SJSA1 (cell line): ENCODE data around the gene OR2A7. TPM values are rescaled to one million over a fixed set of nuclear protein-coding genes. Genes with fewer than 3 reads are reported as not detected.
"Not testable (repeated sequence)": the region's sequence is repeated elsewhere in the genome, so short reads cannot be mapped to it uniquely, and the experiment has no call there.

Source experiments
- DNase-seq, 2 experiments: peaks; one replicate each; pipeline ENCODE4 v3.0.0-alpha.2; 2015 to 2020; ENCODE audit warnings: low spot score in 2 of 2, low read depth in 1 of 2
- H3K27ac ChIP-seq: fragments of 250-450 bp; sonication (Bioruptor Pico); 2 replicates; pipeline ENCODE4 v1.5.1; 2020; ENCODE audit warnings: mild to moderate bottlenecking, moderate library complexity
- H3K27me3 ChIP-seq: fragments of 250-450 bp; sonication (Bioruptor Pico); replicated peaks from 2 replicates; pipeline ENCODE4 v1.5.1; 2020; ENCODE audit warnings: mild to moderate bottlenecking, moderate library complexity
- H3K36me3 ChIP-seq: fragments of 250-450 bp; sonication (Bioruptor Pico); 2 replicates; pipeline ENCODE4 v1.5.1; 2020; ENCODE audit warnings: mild to moderate bottlenecking
- H3K4me1 ChIP-seq: fragments of 250-450 bp; sonication (Bioruptor Pico); replicated peaks from 2 replicates; pipeline ENCODE4 v1.6.1; 2021; ENCODE audit warnings: mild to moderate bottlenecking
- H3K4me3 ChIP-seq: fragments of 250-450 bp; sonication (Bioruptor Pico); 2 replicates; pipeline ENCODE4 v1.5.1; 2020; ENCODE audit warnings: mild to moderate bottlenecking
- H3K9me3 ChIP-seq: fragments of 250-450 bp; sonication (Bioruptor Pico); replicated peaks from 2 replicates; pipeline ENCODE4 v1.5.1; 2020; ENCODE audit warnings: mild to moderate bottlenecking
- total RNA-seq: library from RNA; depleted of rRNA; stranded (reverse); fragments of >200 nt; shearing (Covaris generic); gene quantifications from 2 replicates; pipeline ENCODE4 v1.2.3, GENCODE V29; 2014

Gene OR2A7
- total RNA-seq, 1 experiment from 2014 or later: not detected

DNA sequence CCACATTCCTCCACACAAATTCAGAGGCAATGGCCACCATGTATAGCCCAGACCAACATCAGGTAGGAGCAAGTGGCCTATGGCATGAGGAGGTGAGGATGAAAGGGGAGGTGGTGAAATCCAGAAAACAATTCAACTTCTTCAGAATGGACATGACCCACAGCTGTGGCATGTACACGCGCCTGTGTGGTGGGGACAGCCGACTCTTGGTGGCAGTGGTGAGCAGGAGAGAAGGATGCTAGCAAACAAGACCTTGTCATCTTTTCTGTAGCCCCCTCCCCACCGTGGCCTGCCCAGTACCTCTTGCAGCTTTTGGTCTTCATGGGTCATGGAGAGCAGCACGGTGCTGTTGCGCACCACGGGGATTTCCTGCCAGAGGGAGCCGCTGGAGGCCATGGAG, 17.4 kb upstream of the OR2A7 start:
- not testable (repeated sequence) for H3K4me1 ChIP-seq, H3K27ac ChIP-seq, H3K27me3 ChIP-seq, H3K36me3 ChIP-seq, H3K9me3 ChIP-seq, H3K4me3 ChIP-seq, DNase-seq

DNA sequence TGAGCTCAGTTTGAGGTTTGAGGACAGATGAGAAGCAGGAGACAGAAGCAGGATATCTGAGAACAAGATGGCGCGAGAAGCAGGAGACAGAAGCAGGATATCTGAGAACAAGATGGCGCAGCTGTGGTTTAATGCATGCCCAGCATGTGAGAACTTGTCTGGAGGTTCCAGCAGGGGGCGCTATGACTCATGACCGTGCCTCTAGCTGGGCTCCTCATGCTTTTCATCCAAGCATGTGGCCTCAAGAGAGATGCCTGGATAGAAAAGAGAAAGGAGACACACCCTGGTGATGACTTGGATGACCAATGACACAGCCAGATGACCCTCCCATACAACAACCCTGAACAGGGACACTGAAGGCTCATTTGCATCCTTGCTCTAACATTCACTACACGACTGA, 15.4 kb upstream of the OR2A7 start:
- not testable (repeated sequence) for H3K4me1 ChIP-seq, DNase-seq, H3K36me3 ChIP-seq, H3K27ac ChIP-seq, H3K4me3 ChIP-seq, H3K27me3 ChIP-seq, H3K9me3 ChIP-seq

DNA sequence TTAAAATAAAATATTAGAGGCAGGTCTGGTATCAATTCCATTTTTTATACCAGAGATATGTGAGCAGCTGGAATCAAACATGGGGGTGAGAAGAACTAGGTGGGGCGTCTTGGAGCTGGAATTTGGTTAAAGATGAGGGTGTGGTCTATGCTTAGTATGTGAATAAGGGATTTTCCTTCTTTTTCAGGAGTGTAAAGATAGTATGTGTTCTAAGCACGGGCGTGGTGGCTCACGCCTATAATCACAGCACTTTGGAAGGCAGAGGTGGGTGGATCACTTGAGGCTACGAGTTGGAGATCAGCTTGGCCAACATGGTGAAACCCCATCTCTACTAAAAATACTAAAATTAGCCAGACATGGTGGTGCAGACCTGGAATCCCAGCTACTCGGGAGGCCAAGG, 10.7 kb upstream of the OR2A7 start:
- not testable (repeated sequence) for H3K4me1 ChIP-seq, H3K36me3 ChIP-seq, H3K27me3 ChIP-seq, H3K27ac ChIP-seq, H3K4me3 ChIP-seq, H3K9me3 ChIP-seq, DNase-seq

DNA sequence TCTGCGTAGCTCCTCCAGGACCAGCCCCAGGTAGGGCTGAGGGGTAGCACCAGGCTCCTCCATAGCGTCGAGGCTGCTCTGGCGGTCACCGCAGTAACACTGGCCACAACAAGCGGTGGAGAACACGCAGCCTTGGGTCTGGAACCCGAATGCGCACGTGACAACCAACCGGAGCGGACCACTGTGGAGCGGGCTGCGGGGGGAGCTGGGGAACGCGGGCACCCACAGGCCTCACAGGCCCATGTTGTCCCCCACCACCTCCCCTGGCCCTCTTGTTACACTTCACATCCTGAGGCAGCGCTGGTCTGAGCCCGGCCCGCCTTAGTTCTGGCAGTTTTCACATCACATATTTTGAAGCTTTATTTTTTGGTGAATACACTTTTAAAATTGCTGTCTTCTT, 4.6 kb upstream of the OR2A7 start, which contains the start of gene CTAGE8:
TSS of gene CTAGE8 (minus strand) at position 101 of the 400 bp plus-strand sequence. CDS start at position 63, 38 bp downstream.
- not testable (repeated sequence) for H3K4me3 ChIP-seq, H3K27me3 ChIP-seq, H3K36me3 ChIP-seq, DNase-seq, H3K4me1 ChIP-seq, H3K9me3 ChIP-seq, H3K27ac ChIP-seq

DNA sequence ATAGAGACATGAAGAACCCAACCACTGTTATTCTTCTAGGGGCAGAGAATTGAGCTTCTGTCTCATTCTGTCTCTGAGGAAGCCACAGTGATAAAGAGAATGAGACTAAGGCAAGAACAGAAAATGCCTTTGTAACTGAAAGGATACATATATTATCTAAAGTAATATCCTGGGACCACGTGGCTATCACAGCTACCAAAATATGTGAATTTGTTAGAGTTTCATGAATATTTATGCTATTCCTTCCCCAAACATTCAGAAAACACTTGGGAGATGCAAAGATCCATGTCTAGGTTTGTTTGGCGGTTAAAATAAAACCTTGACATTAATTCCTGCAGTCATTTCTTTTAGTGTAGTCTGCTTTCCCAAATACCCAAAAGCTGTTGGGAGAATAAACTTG, 2.5 kb downstream of the OR2A7 start:
- H3K36me3 ChIP-seq, H3K27ac ChIP-seq, H3K4me3 ChIP-seq, DNase-seq, H3K4me1 ChIP-seq, H3K27me3 ChIP-seq, H3K9me3 ChIP-seq: not testable (repeated sequence)

DNA sequence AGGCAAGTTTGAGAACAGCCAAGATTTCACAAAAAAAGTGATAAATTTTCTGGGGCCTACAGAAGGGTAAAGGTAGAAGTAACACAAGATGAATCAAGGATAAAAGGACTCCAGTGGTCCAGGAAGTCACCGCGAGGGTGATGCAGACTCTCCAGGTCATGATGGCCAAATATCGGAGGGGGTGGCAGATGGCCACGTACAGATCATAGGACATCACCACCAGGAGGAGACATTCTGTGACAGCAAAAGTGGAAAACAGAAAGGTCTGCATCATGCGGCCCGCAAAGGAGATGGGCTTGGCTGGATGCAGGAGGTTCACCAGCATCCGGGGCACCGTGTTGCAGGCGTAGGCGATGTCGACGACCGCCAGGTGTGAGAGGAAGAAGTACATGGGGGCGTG, 5.5 kb downstream of the OR2A7 start:
- not testable (repeated sequence) for H3K27ac ChIP-seq, H3K9me3 ChIP-seq, H3K36me3 ChIP-seq, H3K4me1 ChIP-seq, H3K4me3 ChIP-seq, H3K27me3 ChIP-seq, DNase-seq

DNA sequence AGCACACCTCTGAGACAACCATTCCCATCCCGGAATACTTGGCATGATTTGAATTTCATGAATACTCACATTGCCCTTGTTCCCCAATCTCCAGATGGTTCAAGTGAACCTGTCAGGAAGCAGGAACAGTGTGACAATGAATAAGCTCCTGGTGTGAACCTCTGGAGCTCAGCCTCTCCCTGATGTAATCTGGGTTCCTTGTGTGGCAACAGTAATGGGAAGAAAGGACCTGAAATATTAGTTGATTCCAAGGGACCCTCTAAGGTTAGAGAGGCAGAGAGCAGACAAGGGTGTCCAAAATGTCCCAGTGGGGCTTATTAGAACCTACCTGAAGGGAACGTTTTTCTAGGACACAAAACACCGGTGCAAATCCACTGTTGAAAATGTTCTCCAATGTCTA, 8.5 kb downstream of the OR2A7 start:
- Histone ChIP-seq H3K4me1 (no peaks in the 10 kb centered on the region), H3K9me3 (no peaks in the 10 kb centered on the region), H3K4me3 (no peak overlapping the region), H3K36me3 (no peaks in the 10 kb centered on the region), H3K27me3 (no peaks in the 10 kb centered on the region), H3K27ac (no peak overlapping the region)
- no peak for DNase-seq

DNA sequence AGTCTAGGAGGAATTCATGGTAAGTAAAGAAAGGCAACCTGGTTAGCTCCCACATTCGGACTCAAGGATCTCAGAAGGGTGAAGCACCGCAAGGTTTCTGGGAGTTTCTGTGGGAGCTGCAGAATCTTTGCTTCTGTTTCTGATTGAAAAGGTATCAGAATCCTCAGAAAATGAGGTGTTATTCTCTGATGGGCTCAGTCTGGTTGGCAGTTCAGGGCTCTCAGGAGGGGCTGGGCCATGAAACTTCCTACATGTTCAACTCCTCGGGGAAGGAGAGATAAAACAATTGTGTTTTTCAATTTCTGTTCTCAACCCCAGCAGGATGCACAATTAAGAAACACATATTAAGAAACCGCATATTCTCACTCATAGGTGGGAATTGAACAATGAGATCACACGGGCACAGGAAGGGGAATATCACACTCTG, 9.1 kb downstream of the OR2A7 start:
- Histone ChIP-seq H3K36me3 (no peaks in the 10 kb centered on the region), H3K4me1 (no peaks in the 10 kb centered on the region), H3K4me3 (no peak overlapping the region), H3K27me3 (no peaks in the 10 kb centered on the region), H3K27ac (no peak overlapping the region), H3K9me3 (no peaks in the 10 kb centered on the region)
- DNase-seq: no peak

DNA sequence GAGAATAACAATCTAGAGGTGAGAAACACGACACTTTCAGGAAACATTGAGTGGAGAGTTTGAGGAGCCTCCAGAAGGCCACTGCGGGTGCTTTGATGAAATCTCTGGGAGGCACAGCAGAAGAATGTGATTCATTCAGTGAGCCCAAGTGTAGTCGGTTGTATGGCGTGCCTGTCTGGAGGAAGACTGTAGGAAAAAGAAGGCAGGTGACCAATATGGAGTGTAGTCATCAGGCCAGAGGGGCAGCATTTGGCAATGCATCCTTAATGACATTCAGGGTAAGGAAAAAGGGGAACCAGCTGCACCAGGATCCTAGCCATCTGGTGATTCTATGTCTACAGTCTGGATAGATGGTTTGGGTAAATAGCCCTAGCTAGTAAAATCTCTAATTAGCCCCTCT, 12.3 kb downstream of the OR2A7 start:
- not testable (repeated sequence) for DNase-seq, H3K9me3 ChIP-seq, H3K36me3 ChIP-seq, H3K4me3 ChIP-seq, H3K27ac ChIP-seq, H3K4me1 ChIP-seq, H3K27me3 ChIP-seq

DNA sequence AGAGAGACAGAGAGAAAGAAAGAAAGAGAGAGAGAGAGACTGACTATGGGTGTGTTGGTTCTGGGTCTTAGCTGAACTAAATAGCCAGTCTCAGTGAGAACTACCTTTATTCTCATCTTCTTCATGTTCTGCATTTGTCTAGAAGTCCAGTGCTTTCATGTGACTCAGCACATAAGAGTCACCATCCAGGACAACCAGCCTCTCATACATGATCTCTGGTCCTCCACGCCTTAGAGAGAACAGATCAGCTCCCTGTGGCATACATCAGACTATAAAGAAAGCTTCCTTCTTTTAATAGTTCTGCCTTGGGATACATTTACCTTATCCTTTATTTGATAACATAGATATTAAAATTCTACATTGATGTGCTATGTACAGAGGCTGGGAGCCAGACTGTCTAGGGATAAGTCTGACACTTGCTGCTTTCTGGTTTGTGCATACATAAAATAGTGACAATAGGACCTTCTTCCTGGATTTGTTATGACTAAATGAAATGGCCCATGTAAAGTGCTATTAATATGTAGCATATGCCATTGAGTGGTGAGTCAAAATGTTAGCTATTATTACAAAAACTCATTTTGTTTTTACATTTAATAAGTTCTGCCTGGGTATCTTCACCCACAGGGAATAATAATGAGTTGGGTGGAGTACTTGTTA, 16.8 kb downstream of the OR2A7 start:
- not testable (repeated sequence) for H3K4me3 ChIP-seq, H3K27me3 ChIP-seq, H3K9me3 ChIP-seq, DNase-seq, H3K4me1 ChIP-seq, H3K36me3 ChIP-seq, H3K27ac ChIP-seq

DNA sequence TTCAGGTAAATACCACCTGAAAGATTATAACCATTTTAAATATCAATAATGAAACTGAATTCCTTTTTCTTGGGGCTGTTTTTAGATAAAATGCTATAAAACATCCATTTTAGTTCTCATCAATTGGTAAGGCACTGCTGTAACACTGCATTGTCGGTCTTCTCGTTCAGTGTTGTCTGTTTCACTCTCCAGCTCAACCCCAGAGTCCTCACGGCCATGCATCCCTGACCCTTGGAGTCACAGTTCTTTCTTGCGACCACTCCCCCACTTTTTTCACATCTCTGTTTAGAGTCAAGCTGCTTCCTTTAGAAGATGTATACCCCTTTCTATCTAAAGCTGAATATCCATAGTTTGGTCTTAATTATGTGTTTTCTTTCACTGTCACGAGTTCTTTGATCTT, 17.6 kb downstream of the OR2A7 start:
- DNase-seq, H3K27me3 ChIP-seq, H3K4me3 ChIP-seq, H3K36me3 ChIP-seq, H3K27ac ChIP-seq, H3K4me1 ChIP-seq, H3K9me3 ChIP-seq: not testable (repeated sequence)

DNA sequence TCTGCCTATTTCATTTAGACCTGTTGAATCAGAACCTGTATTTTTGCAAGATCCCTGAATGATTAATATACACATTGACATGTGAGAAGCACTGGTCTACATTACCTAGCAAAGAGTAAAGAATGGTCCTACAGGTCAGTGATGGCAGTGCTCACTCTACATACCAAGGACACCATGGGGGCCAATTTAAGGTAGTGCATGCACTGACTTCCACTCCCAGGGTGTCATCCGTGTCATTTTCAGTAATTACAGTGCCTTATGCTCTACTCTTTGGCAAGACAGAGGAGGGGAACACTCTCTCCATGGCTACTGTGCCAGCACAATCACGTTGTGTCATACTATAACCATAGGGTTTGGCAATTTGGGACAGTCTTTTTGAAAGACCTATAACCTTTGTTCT, 19.2 kb downstream of the OR2A7 start:
- not testable (repeated sequence) for H3K4me1 ChIP-seq, H3K9me3 ChIP-seq, H3K36me3 ChIP-seq, H3K27ac ChIP-seq, H3K27me3 ChIP-seq, H3K4me3 ChIP-seq, DNase-seq

DNA sequence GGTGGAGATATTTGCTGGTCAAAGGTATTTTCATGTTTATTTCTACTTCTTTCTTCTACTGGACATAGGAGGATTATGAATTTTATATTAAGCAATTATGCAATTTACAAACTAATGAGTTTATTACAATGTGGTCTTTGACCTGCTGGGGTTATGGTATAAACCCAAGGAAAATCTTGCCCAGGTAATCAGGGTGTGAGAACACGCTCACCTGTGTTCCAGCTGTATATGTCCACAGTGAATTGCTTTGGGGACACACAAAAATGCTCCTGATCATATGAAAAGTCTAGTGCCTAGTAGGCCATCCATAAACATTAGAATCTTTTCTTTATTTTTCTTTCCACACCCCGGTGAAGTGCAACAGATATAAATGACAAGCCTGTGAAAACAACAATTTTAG, 25.2 kb downstream of the OR2A7 start, which contains the start of gene OR2A42:
TSS of gene OR2A42 (minus strand) at position 241 of the 400 bp plus-strand sequence. CDS start 6,762 bp downstream, outside the sequence.
- H3K4me1 ChIP-seq, H3K4me3 ChIP-seq, H3K36me3 ChIP-seq, H3K27ac ChIP-seq, H3K27me3 ChIP-seq, H3K9me3 ChIP-seq, DNase-seq: not testable (repeated sequence)

DNA sequence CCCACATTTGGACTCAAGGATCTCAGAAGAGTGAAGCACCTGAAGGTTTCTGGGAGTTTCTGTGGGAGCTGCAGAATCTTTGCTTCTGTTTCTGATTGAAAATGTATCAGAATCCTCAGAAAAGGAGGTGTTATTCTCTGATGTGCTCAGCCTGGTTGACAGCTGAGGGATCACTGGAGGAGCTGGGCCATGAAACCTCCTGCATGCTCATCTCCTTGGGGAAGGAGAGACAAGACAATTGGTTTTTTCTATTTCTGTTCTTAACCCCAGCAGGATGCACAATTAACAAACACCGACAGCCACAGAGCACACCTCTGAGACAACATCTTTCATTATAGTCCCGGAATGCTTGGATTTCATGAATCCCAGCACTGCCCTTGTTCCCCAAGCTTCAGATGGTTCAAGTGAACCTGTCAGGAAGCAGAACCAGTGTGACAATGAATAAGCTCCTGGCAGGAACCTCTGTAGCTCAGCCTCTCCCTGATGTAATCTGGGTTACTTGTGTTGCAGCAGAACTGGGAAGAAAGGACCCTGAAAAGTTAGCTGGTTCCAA, 26.0 kb downstream of the OR2A7 start:
- H3K36me3 ChIP-seq, H3K27ac ChIP-seq, H3K4me1 ChIP-seq, H3K27me3 ChIP-seq, H3K4me3 ChIP-seq, H3K9me3 ChIP-seq, DNase-seq: not testable (repeated sequence)

DNA sequence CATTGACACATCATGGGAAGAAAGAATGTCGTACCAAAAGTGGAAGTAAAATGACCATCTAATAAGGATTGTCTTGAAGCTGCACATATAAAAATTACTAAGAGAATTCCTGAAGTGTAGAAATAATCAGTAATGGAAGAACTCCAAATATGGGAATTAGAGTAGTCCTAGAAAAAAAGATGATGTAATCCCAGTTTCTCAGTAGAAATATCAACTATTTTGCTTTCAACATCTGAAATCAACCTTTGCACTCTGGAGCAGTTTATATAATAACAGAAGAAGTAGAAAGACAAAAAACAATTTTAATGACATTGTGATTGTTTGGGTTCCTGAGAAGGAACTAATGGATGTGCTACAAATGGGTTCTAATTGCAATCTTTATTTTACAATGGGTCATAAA, 31.6 kb downstream of the OR2A7 start:
- not testable (repeated sequence) for H3K4me3 ChIP-seq, H3K4me1 ChIP-seq, H3K27me3 ChIP-seq, H3K36me3 ChIP-seq, H3K27ac ChIP-seq, DNase-seq, H3K9me3 ChIP-seq
